ENCODE data around the gene AKAP13.

Gene AKAP13

GRCh38 chr15:85625166-85625830, 244.9 kb downstream of the AKAP13 start:
- Histone ChIP-seq H3K4me2 (peak overlapping the region; percentile 91), H3K9me3 (no peaks in the 10 kb centered on the region; the same call in 1 of the 2 replicates), H3K4me3 (no peak overlapping the region), H4K20me1 (peaks cover 15% of the 10 kb centered on the region; the same call in 1 of the 2 replicates), H3K36me3 (peaks cover 21% of the 10 kb centered on the region; the same call in 1 of the 2 replicates), H3K27me3 (no peaks in the 10 kb centered on the region), H3K27ac (peak overlapping the region; percentile 43; the same call in 1 of the 2 replicates), H3K9ac (no peak overlapping the region; the same call in 1 of the 2 replicates), H3K4me1 (peaks cover 79% of the 10 kb centered on the region)
- no peak for TF ChIP-seq Cebpa-rat (IDR thresholded peaks at IDR 0.05)

GRCh38 chr15:85625856-85626255, 245.5 kb downstream of the AKAP13 start:
- H3K9ac ChIP-seq: no peak overlapping the region
- peaks cover 15% of the 10 kb centered on the region; the same call in 1 of the 2 replicates for H4K20me1 ChIP-seq
- H3K27ac ChIP-seq: peak overlapping the region; percentile 43; the same call in 1 of the 2 replicates
- no peak overlapping the region for H3K4me3 ChIP-seq
- H3K27me3 ChIP-seq: no peaks in the 10 kb centered on the region
- TF ChIP-seq Cebpa-rat (IDR thresholded peaks at IDR 0.05): no peak
- peak overlapping the region; percentile 91 for H3K4me2 ChIP-seq
- no peaks in the 10 kb centered on the region; the same call in 1 of the 2 replicates for H3K9me3 ChIP-seq
- H3K36me3 ChIP-seq: peaks cover 21% of the 10 kb centered on the region; the same call in 1 of the 2 replicates
- H3K4me1 ChIP-seq: peaks cover 73% of the 10 kb centered on the region

GRCh38 chr15:85627213-85627935, 247.0 kb downstream of the AKAP13 start:
- Histone ChIP-seq H4K20me1 (peaks cover 15% of the 10 kb centered on the region; the same call in 1 of the 2 replicates), H3K27me3 (no peaks in the 10 kb centered on the region), H3K9ac (no peak overlapping the region), H3K4me3 (no peak overlapping the region), H3K27ac (no peak overlapping the region), H3K36me3 (peaks cover 26% of the 10 kb centered on the region; the same call in 1 of the 2 replicates), H3K4me1 (peaks cover 58% of the 10 kb centered on the region), H3K9me3 (no peaks in the 10 kb centered on the region; the same call in 1 of the 2 replicates), H3K4me2 (no peak overlapping the region)
- TF ChIP-seq Cebpa-rat (IDR thresholded peaks at IDR 0.05): no peak

- H3K9ac ChIP-seq: no peak overlapping the region
- no peak overlapping the region for H3K27ac ChIP-seq
- H3K4me1 ChIP-seq: peaks cover 29% of the 10 kb centered on the region
- TF ChIP-seq Cebpa-rat (IDR thresholded peaks at IDR 0.05): no peak
- no peak overlapping the region for H3K4me2 ChIP-seq
- H4K20me1 ChIP-seq: peaks cover 5% of the 10 kb centered on the region; the same call in 1 of the 2 replicates
- H3K27me3 ChIP-seq: no peaks in the 10 kb centered on the region
- H3K4me3 ChIP-seq: no peak overlapping the region
- peaks cover 26% of the 10 kb centered on the region; the same call in 1 of the 2 replicates for H3K36me3 ChIP-seq
- no peaks in the 10 kb centered on the region; the same call in 1 of the 2 replicates for H3K9me3 ChIP-seq
Observed at GRCh38 chr15:85630311-85630710, 249.9 kb downstream of the AKAP13 start.

- Histone ChIP-seq H3K27ac (no peak overlapping the region), H3K27me3 (no peaks in the 10 kb centered on the region), H4K20me1 (no peaks in the 10 kb centered on the region; the same call in 1 of the 2 replicates), H3K36me3 (peaks cover 26% of the 10 kb centered on the region; the same call in 1 of the 2 replicates), H3K4me3 (no peak overlapping the region), H3K4me2 (no peak overlapping the region), H3K4me1 (peaks cover 22% of the 10 kb centered on the region), H3K9ac (no peak overlapping the region), H3K9me3 (no peaks in the 10 kb centered on the region; the same call in 1 of the 2 replicates)
- no peak for TF ChIP-seq Cebpa-rat (IDR thresholded peaks at IDR 0.05)
Observed at GRCh38 chr15:85631018-85631417, 250.6 kb downstream of the AKAP13 start.

GRCh38 chr15:85632014-85632413, 251.6 kb downstream of the AKAP13 start:
- no peaks in the 10 kb centered on the region for H3K27me3 ChIP-seq
- H3K36me3 ChIP-seq: peaks cover 23% of the 10 kb centered on the region
- H3K4me1 ChIP-seq: peaks cover 12% of the 10 kb centered on the region
- no peak overlapping the region for H3K27ac ChIP-seq
- H3K4me2 ChIP-seq: no peak overlapping the region
- no peak for TF ChIP-seq Cebpa-rat (IDR thresholded peaks at IDR 0.05)
- H4K20me1 ChIP-seq: 0 out of 2 replicates have a peak, but pooled peaks cover 5% of the 10 kb centered on the region
- no peaks in the 10 kb centered on the region; the same call in 1 of the 2 replicates for H3K9me3 ChIP-seq
- no peak overlapping the region for H3K9ac ChIP-seq
- H3K4me3 ChIP-seq: no peak overlapping the region

- H3K27ac ChIP-seq: no peak overlapping the region
- no peak overlapping the region for H3K4me3 ChIP-seq
- H3K36me3 ChIP-seq: peaks cover 9% of the 10 kb centered on the region; the same call in 1 of the 2 replicates
- H3K9ac ChIP-seq: no peak overlapping the region
- H3K9me3 ChIP-seq: no peaks in the 10 kb centered on the region
- H3K4me2 ChIP-seq: no peak overlapping the region
- no peaks in the 10 kb centered on the region for H3K27me3 ChIP-seq
- H4K20me1 ChIP-seq: 0 out of 2 replicates have a peak, but pooled peaks cover 5% of the 10 kb centered on the region
- peaks cover 7% of the 10 kb centered on the region for H3K4me1 ChIP-seq
- no peak for TF ChIP-seq Cebpa-rat (IDR thresholded peaks at IDR 0.05)
Observed at GRCh38 chr15:85633859-85634258, 253.5 kb downstream of the AKAP13 start.

- Histone ChIP-seq H3K4me1 (no peaks in the 10 kb centered on the region), H3K27me3 (no peaks in the 10 kb centered on the region), H3K4me3 (no peak overlapping the region), H3K36me3 (peaks cover 24% of the 10 kb centered on the region), H3K9me3 (no peaks in the 10 kb centered on the region), H3K9ac (no peak overlapping the region), H3K4me2 (no peak overlapping the region), H4K20me1 (0 out of 2 replicates have a peak, but pooled peaks cover 5% of the 10 kb centered on the region), H3K27ac (no peak overlapping the region)
- TF ChIP-seq Cebpa-rat (IDR thresholded peaks at IDR 0.05): no peak
Observed at GRCh38 chr15:85636351-85636750, 255.9 kb downstream of the AKAP13 start.

- TF ChIP-seq Cebpa-rat (IDR thresholded peaks at IDR 0.05): no peak
Observed at GRCh38 chr15:85639752-85640381, 259.5 kb downstream of the AKAP13 start.

More at GRCh38 chr15:85639752-85640381, 259.5 kb downstream of the AKAP13 start:
- 0 out of 2 replicates have a peak, but pooled peaks cover 12% of the 10 kb centered on the region for H4K20me1 ChIP-seq
- no peak overlapping the region for H3K27ac ChIP-seq
- H3K4me2 ChIP-seq: no peak overlapping the region
- H3K36me3 ChIP-seq: peaks cover 50% of the 10 kb centered on the region
- H3K9ac ChIP-seq: no peak overlapping the region
- no peaks in the 10 kb centered on the region for H3K9me3 ChIP-seq
- no peak overlapping the region for H3K4me3 ChIP-seq
- no peaks in the 10 kb centered on the region for H3K4me1 ChIP-seq
- H3K27me3 ChIP-seq: no peaks in the 10 kb centered on the region

Measured in BLaER1 (cell line).